Erythroblast (primary cell): Measurements from ENCODE around the gene ITSN1.

ENCODE experiments used
- GATA1 ChIP-seq: IDR thresholded peaks from 2 replicates; pipeline ENCODE4 v1.6.1; 2011; ENCODE audit warnings: low read depth, mild to moderate bottlenecking, control low read depth, low read length, moderate library complexity
- POLR2A ChIP-seq: IDR thresholded peaks from 2 replicates; pipeline ENCODE4 v1.6.1; 2011; ENCODE audit warnings: mild to moderate bottlenecking, low read length

- TF ChIP-seq POLR2A: no peak
- TF ChIP-seq GATA1: no peak
Observed at GRCh38 chr21:33947451-33948095, 305.3 kb downstream of the ITSN1 start.
